ENCODE measurements around the gene GNA12.

DNA sequence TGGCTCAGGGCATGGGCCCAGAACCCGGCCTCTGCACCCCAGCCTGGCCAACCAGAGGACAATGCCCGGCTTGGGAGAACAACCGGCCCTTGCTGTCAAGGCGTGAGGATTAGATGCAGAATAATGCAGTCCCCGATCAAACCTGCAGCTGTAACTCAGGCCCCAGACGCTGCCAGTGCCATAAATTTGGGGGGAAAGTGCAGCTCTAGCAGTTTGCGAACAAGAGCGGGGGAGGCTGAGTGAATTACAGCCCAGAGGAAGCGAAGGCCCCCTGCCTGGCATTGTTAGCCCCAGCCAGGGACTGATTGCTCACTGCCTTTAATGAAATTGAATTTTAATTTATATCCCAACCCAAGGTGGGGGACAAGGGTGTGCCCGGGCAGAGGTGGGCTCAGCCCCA lies 38.0 kb upstream of the GNA12 start:
- no peak for TF ChIP-seq TAF1 (IDR thresholded peaks at IDR 0.05; ENCODE audit: borderline replicate concordance, low read depth, low read length)
- TF ChIP-seq, protein P1, sequence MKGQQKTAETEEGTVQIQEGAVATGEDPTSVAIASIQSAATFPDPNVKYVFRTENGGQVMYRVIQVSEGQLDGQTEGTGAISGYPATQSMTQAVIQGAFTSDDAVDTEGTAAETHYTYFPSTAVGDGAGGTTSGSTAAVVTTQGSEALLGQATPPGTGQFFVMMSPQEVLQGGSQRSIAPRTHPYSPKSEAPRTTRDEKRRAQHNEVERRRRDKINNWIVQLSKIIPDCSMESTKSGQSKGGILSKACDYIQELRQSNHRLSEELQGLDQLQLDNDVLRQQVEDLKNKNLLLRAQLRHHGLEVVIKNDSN (IDR thresholded peaks at IDR 0.05; ENCODE audit: borderline replicate concordance, low read depth), result no peak
- TF ChIP-seq, protein P2, sequence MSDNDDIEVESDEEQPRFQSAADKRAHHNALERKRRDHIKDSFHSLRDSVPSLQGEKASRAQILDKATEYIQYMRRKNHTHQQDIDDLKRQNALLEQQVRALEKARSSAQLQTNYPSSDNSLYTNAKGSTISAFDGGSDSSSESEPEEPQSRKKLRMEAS (IDR thresholded peaks at IDR 0.05; ENCODE audit: low read depth), result no peak
- TF ChIP-seq RFX5 (IDR thresholded peaks at IDR 0.05; ENCODE audit: low read length), result no peak
